ENCODE data around the gene C4B. TPM values are rescaled to one million over a fixed set of nuclear protein-coding genes. Genes with fewer than 3 reads are reported as not detected.

C4B gene
- total RNA-seq, 1 donor from 2014 or later, result 6.4 TPM

- H3K36me3 Mint-ChIP-seq (ENCODE audit: unreplicated experiment), result no peaks in the 10 kb centered on the region
- no peak overlapping the region for H3K4me3 Mint-ChIP-seq (ENCODE audit: unreplicated experiment)
- no peak for DNase-seq
- H3K4me1 Mint-ChIP-seq (ENCODE audit: low read depth, unreplicated experiment), result peaks cover 14% of the 10 kb centered on the region
- TF ChIP-seq, protein P1, sequence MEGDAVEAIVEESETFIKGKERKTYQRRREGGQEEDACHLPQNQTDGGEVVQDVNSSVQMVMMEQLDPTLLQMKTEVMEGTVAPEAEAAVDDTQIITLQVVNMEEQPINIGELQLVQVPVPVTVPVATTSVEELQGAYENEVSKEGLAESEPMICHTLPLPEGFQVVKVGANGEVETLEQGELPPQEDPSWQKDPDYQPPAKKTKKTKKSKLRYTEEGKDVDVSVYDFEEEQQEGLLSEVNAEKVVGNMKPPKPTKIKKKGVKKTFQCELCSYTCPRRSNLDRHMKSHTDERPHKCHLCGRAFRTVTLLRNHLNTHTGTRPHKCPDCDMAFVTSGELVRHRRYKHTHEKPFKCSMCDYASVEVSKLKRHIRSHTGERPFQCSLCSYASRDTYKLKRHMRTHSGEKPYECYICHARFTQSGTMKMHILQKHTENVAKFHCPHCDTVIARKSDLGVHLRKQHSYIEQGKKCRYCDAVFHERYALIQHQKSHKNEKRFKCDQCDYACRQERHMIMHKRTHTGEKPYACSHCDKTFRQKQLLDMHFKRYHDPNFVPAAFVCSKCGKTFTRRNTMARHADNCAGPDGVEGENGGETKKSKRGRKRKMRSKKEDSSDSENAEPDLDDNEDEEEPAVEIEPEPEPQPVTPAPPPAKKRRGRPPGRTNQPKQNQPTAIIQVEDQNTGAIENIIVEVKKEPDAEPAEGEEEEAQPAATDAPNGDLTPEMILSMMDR (IDR thresholded peaks at IDR 0.05; ENCODE audit: partially characterized antibody, unreplicated experiment), result no peak
- H3K27me3 Mint-ChIP-seq (ENCODE audit: unreplicated experiment), result peaks cover 11% of the 10 kb centered on the region
- peaks cover 11% of the 10 kb centered on the region for H3K9me3 Mint-ChIP-seq (ENCODE audit: unreplicated experiment)
- no peak overlapping the region for H3K27ac Mint-ChIP-seq (ENCODE audit: unreplicated experiment)
Observed at GRCh38 chr6:32068867-32069266, 54.3 kb downstream of the C4B start.

DNA sequence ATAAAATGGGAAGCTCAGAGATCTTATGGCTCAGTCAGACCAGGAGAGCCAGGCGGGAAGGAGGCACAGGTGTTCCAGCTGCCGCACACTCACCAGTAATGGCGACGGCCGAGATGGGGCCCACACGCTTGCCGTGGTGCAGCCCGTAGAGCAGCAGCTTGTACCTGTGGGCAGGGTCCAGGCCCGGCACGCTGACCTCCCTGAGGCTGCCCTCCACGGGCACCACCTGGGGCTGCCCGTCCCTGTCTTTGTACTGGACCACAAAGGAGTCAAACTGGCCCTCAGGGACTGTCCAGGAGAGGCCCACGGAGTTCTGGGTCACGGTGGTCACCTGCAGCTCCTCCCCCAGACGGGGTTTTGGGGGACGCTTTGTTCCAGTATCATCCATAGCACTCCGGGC is 54.9 kb downstream of the C4B start:
- Mint-ChIP-seq H3K4me1 (ENCODE audit: low read depth, unreplicated experiment) (peaks cover 14% of the 10 kb centered on the region), H3K36me3 (ENCODE audit: unreplicated experiment) (no peaks in the 10 kb centered on the region), H3K4me3 (ENCODE audit: unreplicated experiment) (no peak overlapping the region), H3K9me3 (ENCODE audit: unreplicated experiment) (peaks cover 10% of the 10 kb centered on the region), H3K27ac (ENCODE audit: unreplicated experiment) (no peak overlapping the region), H3K27me3 (ENCODE audit: unreplicated experiment) (peaks cover 16% of the 10 kb centered on the region)
- TF ChIP-seq, protein P1 (IDR thresholded peaks at IDR 0.05; ENCODE audit: partially characterized antibody, unreplicated experiment), result no peak
- no peak for DNase-seq

DNA sequence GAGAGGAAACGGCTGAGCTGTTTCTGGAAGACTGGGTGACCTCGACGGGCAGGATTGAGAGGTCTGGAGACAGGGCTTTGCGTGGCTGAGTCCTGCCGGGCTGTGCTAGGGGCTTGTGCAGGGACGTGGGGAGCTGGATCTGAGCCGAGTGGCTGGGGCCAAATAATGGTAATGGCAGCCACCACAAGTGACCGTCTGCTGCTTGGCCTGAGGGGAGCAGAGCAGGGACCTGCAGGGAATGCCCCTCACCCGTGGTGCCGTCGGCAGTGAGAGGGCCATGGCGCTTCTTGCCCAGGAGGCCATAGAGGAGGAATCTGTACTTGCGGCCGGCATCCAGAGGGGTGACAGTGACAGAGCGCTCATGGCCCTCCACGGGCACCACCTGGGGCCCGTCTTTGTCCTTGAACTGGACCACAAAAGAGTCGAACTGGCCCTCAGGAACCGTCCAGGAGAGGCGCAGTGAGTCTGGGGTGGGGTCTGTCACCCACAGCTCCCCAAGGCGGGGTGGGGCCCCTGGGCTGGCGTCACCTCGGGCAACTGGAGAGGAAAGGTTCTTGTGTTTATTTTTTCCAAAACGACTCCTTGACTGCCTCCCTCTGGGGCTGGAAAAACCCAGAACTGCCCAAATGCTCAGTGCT is 55.4 kb downstream of the C4B start:
- no peak for DNase-seq
- Mint-ChIP-seq H3K27me3 (ENCODE audit: unreplicated experiment) (peaks cover 16% of the 10 kb centered on the region), H3K36me3 (ENCODE audit: unreplicated experiment) (no peaks in the 10 kb centered on the region), H3K4me3 (ENCODE audit: unreplicated experiment) (no peak overlapping the region), H3K27ac (ENCODE audit: unreplicated experiment) (no peak overlapping the region), H3K4me1 (ENCODE audit: low read depth, unreplicated experiment) (peaks cover 15% of the 10 kb centered on the region), H3K9me3 (ENCODE audit: unreplicated experiment) (peaks cover 10% of the 10 kb centered on the region)
- TF ChIP-seq, protein P1 (IDR thresholded peaks at IDR 0.05; ENCODE audit: partially characterized antibody, unreplicated experiment), result no peak

GRCh38 chr6:32070814-32071543 is 56.4 kb downstream of the C4B start:
- Mint-ChIP-seq H3K4me1 (ENCODE audit: low read depth, unreplicated experiment) (peaks cover 21% of the 10 kb centered on the region), H3K4me3 (ENCODE audit: unreplicated experiment) (no peak overlapping the region)
- no peak for DNase-seq

More at GRCh38 chr6:32070814-32071543, 56.4 kb downstream of the C4B start:
- Mint-ChIP-seq H3K27me3 (ENCODE audit: unreplicated experiment) (peaks cover 20% of the 10 kb centered on the region), H3K36me3 (ENCODE audit: unreplicated experiment) (no peaks in the 10 kb centered on the region), H3K27ac (ENCODE audit: unreplicated experiment) (no peak overlapping the region), H3K9me3 (ENCODE audit: unreplicated experiment) (peaks cover 10% of the 10 kb centered on the region)
- TF ChIP-seq, protein P1 (IDR thresholded peaks at IDR 0.05; ENCODE audit: partially characterized antibody, unreplicated experiment), result no peak
